CD14-positive monocyte (primary cell): ENCODE data around the gene CCDC154. TPM values are rescaled to one million over a fixed set of nuclear protein-coding genes. Genes with fewer than 3 reads are reported as not detected.

Source experiments
- DNase-seq, 3 donors: peaks; one replicate each; pipeline ENCODE4 v3.0.0-alpha.2; 2011 to 2022
- H2AFZ ChIP-seq: 2 replicates; pipeline ENCODE4 v1.6.0; 2012; ENCODE audit warnings: mild to moderate bottlenecking, low read depth, low read length, inconsistent platforms; ENCODE audit not compliant: insufficient read depth, poor library complexity, severe bottlenecking
- H3K27ac ChIP-seq, 2 donors: 1 replicate in 1 of 2; 2 replicates in 1 of 2; pipeline ENCODE4 v1.5.1; 2012 to 2013; ENCODE audit warnings: low read length in 2 of 2, control low read depth in 1 of 2, inconsistent platforms in 1 of 2, low read depth in 1 of 2, mild to moderate bottlenecking in 1 of 2
- H3K27me3 ChIP-seq, 2 donors: one replicate each; pipeline versions ENCODE4 v1.6.0 to v1.6.1; 2011 to 2013; ENCODE audit warnings: low read length in 2 of 2; ENCODE audit not compliant: control insufficient read depth in 2 of 2, insufficient read depth in 2 of 2
- H3K36me3 ChIP-seq, 2 donors: replicated peaks in 1 of 2; 1 replicate in 1 of 2; 2 replicates in 1 of 2; pipeline versions ENCODE4 v1.5.1 to v1.6.1; 2012 to 2013; ENCODE audit warnings: low read length in 2 of 2, control low read depth in 1 of 2, inconsistent platforms in 1 of 2, mild to moderate bottlenecking in 1 of 2; ENCODE audit not compliant: insufficient read depth in 2 of 2, control insufficient read depth in 1 of 2
- H3K4me1 ChIP-seq, 2 donors: 1 replicate in 1 of 2; 2 replicates in 1 of 2; pipeline versions ENCODE4 v1.5.1 to v1.6.1; 2012 to 2013; ENCODE audit warnings: low read length in 2 of 2, control low read depth in 1 of 2, inconsistent platforms in 1 of 2, mild to moderate bottlenecking in 1 of 2, moderate library complexity in 1 of 2; ENCODE audit not compliant: insufficient read depth in 2 of 2, control insufficient read depth in 1 of 2
- H3K4me2 ChIP-seq: replicated peaks from 2 replicates; pipeline ENCODE3; 2012; ENCODE audit warnings: low read length, moderate library complexity, mild to moderate bottlenecking; ENCODE audit not compliant: poor library complexity, severe bottlenecking; ENCODE audit errors: extremely low read depth
- H3K4me3 ChIP-seq, 3 experiments: fragments of 200-600 bp in 1 of 3; sonication (generic) in 1 of 3; replicated peaks in 1 of 3; 1 replicate in 2 of 3; 2 replicates in 1 of 3; pipeline ENCODE4 v1.5.1; 2011 to 2013; ENCODE audit warnings: low read length in 3 of 3, mild to moderate bottlenecking in 3 of 3, control low read depth in 2 of 3, low read depth in 2 of 3, inconsistent platforms in 1 of 3, moderate library complexity in 1 of 3
- H3K79me2 ChIP-seq: 2 replicates; pipeline ENCODE4 v1.6.0; 2012; ENCODE audit warnings: mild to moderate bottlenecking, control low read depth, inconsistent platforms, low read length, moderate library complexity; ENCODE audit not compliant: insufficient read depth
- H3K9ac ChIP-seq: 2 replicates; pipeline ENCODE4 v1.6.0; 2017; ENCODE audit warnings: low read length, mild to moderate bottlenecking; ENCODE audit not compliant: insufficient read depth, poor library complexity, severe bottlenecking
- H3K9me3 ChIP-seq, 2 donors: replicated peaks in 1 of 2; 1 replicate in 1 of 2; 2 replicates in 1 of 2; pipeline versions ENCODE4 v1.5.1 to v1.6.1; 2012 to 2013; ENCODE audit warnings: low read length in 2 of 2, control low read depth in 1 of 2; ENCODE audit not compliant: control insufficient read depth in 1 of 2, insufficient read depth in 1 of 2
- H4K20me1 ChIP-seq: 2 replicates; pipeline ENCODE4 v1.6.0; 2012; ENCODE audit warnings: mild to moderate bottlenecking, low read length, control low read depth, moderate library complexity; ENCODE audit not compliant: insufficient read depth
- H3K27ac Mint-ChIP-seq, 7 donors: one replicate each; pipeline ENCODE4 v1.8.0; 2020; ENCODE audit warnings: mild to moderate bottlenecking in 7 of 7, mixed read lengths in 7 of 7, moderate library complexity in 6 of 7, inconsistent platforms in 2 of 7
- H3K27me3 Mint-ChIP-seq, 3 donors: one replicate each; pipeline ENCODE4 v1.8.0; 2021 to 2022; ENCODE audit warnings: low read depth in 3 of 3, mild to moderate bottlenecking in 3 of 3, mixed read lengths in 3 of 3, moderate library complexity in 3 of 3, inconsistent platforms in 1 of 3
- H3K36me3 Mint-ChIP-seq, 2 donors: one replicate each; pipeline ENCODE4 v1.8.0; 2020; ENCODE audit warnings: mixed read lengths in 2 of 2, inconsistent platforms in 1 of 2, mild to moderate bottlenecking in 1 of 2
- H3K4me1 Mint-ChIP-seq: one replicate; pipeline ENCODE4 v1.8.0; 2020; ENCODE audit warnings: mild to moderate bottlenecking, mixed read lengths
- H3K4me3 Mint-ChIP-seq, 2 donors: one replicate each; pipeline ENCODE4 v1.8.0; 2020; ENCODE audit warnings: mild to moderate bottlenecking in 2 of 2, mixed read lengths in 2 of 2, moderate library complexity in 1 of 2
- H3K9me3 Mint-ChIP-seq, 7 donors: one replicate each; pipeline ENCODE4 v1.8.0; 2020 to 2022; ENCODE audit warnings: mixed read lengths in 7 of 7, mild to moderate bottlenecking in 6 of 7, moderate library complexity in 6 of 7, inconsistent platforms in 2 of 7
- WGBS: methylation state at CpG from one replicate; pipeline ENCODE4 v1.1.5; 2013; ENCODE audit warnings: missing lambda C conversion rate; ENCODE audit not compliant: insufficient coverage; 5-methylcytosine and 5-hydroxymethylcytosine counted together
- intact Hi-C, 2 donors: fragments of 100-400 bp; cut with micrococcal nuclease; formaldehyde crosslinking; loops; one replicate each; pipeline versions ENCODE4 v1.15.0 to v1.15.1; 2023
- polyA plus RNA-seq, 3 donors: library from polyadenylated mRNA; depleted of rRNA in 1 of 3; unstranded in 2 of 3; stranded (reverse) in 1 of 3; fragments of 300-500 nt in 2 of 3; fragments of >200 nt in 1 of 3; fragmentation: Illumina TruSeq in 2 of 3; gene quantifications; 1 replicate in 2 of 3; 2 replicates in 1 of 3; pipeline ENCODE4 v1.2.3, GENCODE V29; 2012 to 2021
- TF ChIP-seq, protein P1 (sequence below): fragments of 200-600 bp; IDR thresholded peaks from one replicate; pipeline ENCODE4 v1.8.0; 2022; ENCODE audit warnings: antibody characterized with exemption, mild to moderate bottlenecking

Gene CCDC154
- polyA plus RNA-seq, 3 donors = 5.9 TPM; not detected in 2

GRCh38 chr16:1468426-1468810 is 24.1 kb upstream of the CCDC154 start:
- H3K4me2 ChIP-seq = no peak overlapping the region
- peaks cover 19 to 32% of the 10 kb centered on the region in 2 donors for H3K36me3 ChIP-seq
- no peak overlapping the region for H3K4me3 ChIP-seq
- no peak for DNase-seq
- peaks cover 43 to 61% of the 10 kb centered on the region in 2 donors for H3K4me1 ChIP-seq
- H3K4me1 Mint-ChIP-seq = peaks cover 54% of the 10 kb centered on the region
- peaks cover 56% of the 10 kb centered on the region for H4K20me1 ChIP-seq
- H3K9ac ChIP-seq = no peak overlapping the region
- peaks cover 97% of the 10 kb centered on the region for H3K79me2 ChIP-seq
- H3K9me3 ChIP-seq = no peaks in the 10 kb centered on the region
- peaks cover 14 to 45% of the 10 kb centered on the region in 2 donors for H3K36me3 Mint-ChIP-seq
- intact Hi-C loops = no loop called here
- no peaks in the 10 kb centered on the region for H3K27me3 ChIP-seq
- H3K4me3 Mint-ChIP-seq = no peak overlapping the region
- H3K27ac Mint-ChIP-seq = peak overlapping the region in 5 of 7 donors; percentile 19 to 95 (median 84)
- H3K27me3 Mint-ChIP-seq = peaks cover 0 to 8% (median 0%) of the 10 kb centered on the region in 3 donors
- TF ChIP-seq, protein P1, sequence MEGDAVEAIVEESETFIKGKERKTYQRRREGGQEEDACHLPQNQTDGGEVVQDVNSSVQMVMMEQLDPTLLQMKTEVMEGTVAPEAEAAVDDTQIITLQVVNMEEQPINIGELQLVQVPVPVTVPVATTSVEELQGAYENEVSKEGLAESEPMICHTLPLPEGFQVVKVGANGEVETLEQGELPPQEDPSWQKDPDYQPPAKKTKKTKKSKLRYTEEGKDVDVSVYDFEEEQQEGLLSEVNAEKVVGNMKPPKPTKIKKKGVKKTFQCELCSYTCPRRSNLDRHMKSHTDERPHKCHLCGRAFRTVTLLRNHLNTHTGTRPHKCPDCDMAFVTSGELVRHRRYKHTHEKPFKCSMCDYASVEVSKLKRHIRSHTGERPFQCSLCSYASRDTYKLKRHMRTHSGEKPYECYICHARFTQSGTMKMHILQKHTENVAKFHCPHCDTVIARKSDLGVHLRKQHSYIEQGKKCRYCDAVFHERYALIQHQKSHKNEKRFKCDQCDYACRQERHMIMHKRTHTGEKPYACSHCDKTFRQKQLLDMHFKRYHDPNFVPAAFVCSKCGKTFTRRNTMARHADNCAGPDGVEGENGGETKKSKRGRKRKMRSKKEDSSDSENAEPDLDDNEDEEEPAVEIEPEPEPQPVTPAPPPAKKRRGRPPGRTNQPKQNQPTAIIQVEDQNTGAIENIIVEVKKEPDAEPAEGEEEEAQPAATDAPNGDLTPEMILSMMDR = no peak
- 85% methylated on average over 8 of the region's 22 CpGs for WGBS
- H3K9me3 Mint-ChIP-seq = peaks cover 0 to 5% (median 0%) of the 10 kb centered on the region in 7 donors
- no peak overlapping the region for H2AFZ ChIP-seq
- H3K27ac ChIP-seq = peak overlapping the region in 1 of 2 donors; percentile 70

DNA sequence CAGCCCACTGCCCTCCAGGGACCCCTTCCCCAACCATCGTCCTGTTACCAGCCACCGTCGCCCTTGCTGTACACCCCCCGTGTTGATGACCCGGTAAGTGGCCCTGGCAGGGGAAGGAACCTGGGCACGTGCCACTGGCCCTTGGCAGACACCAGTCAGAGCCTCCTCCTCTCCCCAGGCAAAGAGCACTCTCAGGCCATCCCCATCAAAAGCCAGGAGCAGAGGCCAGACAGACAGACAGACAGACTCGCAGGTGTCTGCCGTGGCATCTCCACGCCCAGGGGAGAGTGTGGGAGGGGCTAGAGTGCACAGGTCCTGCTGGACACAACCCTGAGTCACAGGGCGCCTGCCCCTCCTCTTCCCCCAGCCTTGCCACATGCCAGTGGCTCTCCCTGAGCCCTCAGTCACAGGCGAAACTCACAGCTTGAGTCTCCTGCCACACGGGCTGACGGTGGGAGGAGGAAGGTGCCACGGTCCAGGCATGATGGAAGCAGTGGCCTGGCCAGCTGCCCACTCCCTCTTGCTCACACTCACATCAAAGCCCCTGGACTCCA is 22.7 kb upstream of the CCDC154 start:
- H3K4me2 ChIP-seq = no peak overlapping the region
- H2AFZ ChIP-seq = no peak overlapping the region
- peak; percentile 23 to 48 (median 33) for DNase-seq
- H3K4me3 ChIP-seq = no peak overlapping the region
- peak overlapping the region; percentile 21 for H3K9ac ChIP-seq
- Mint-ChIP-seq H3K36me3 (peaks cover 20 to 49% of the 10 kb centered on the region in 2 donors), H3K9me3 (peaks cover 0 to 5% (median 0%) of the 10 kb centered on the region in 7 donors), H3K27ac (peak overlapping the region; percentile 55 to 91 (median 74)), H3K27me3 (peaks cover 0 to 10% (median 0%) of the 10 kb centered on the region in 3 donors), H3K4me1 (peaks cover 43% of the 10 kb centered on the region), H3K4me3 (no peak overlapping the region)
- H3K9me3 ChIP-seq = no peaks in the 10 kb centered on the region
- no peaks in the 10 kb centered on the region for H3K27me3 ChIP-seq
- WGBS = 79% methylated on average over 7 of the region's 14 CpGs
- intact Hi-C loops = no loop called here
- H3K36me3 ChIP-seq = peaks cover 27 to 46% of the 10 kb centered on the region in 2 donors
- H3K4me1 ChIP-seq = peaks cover 30 to 47% of the 10 kb centered on the region in 2 donors
- peaks cover 70% of the 10 kb centered on the region for H4K20me1 ChIP-seq
- H3K79me2 ChIP-seq = peaks cover 94% of the 10 kb centered on the region
- H3K27ac ChIP-seq = peak overlapping the region in 1 of 2 donors; percentile 70
- TF ChIP-seq, protein P1 = no peak
